Left renal pelvis (tissue), 4 donors: ENCODE results near the gene CTR9. TPM values are rescaled to one million over a fixed set of nuclear protein-coding genes. Genes with fewer than 3 reads are reported as not detected.

ENCODE experiments used
- DNase-seq, 4 donors: peaks; one replicate each; pipeline ENCODE4 v3.0.0-alpha.2; 2013; ENCODE audit warnings: low read depth in 4 of 4, low spot score in 3 of 4
- polyA plus RNA-seq, 4 donors: library from polyadenylated mRNA; unstranded; fragments of 120-200 nt; gene quantifications; one replicate each; pipeline ENCODE4 v1.2.1, GENCODE V29; 2013; ENCODE audit not compliant: insufficient read length in 4 of 4

Gene CTR9
- polyA plus RNA-seq, 4 donors, result 44.2 to 71.4 (median 67.7) TPM

- no peak for DNase-seq
Measured at GRCh38 chr11:10777806-10778205, 26.8 kb downstream of the CTR9 start.

- no peak for DNase-seq
Measured at GRCh38 chr11:10778217-10778970, 27.3 kb downstream of the CTR9 start.

GRCh38 chr11:10779086-10779485 lies 28.0 kb downstream of the CTR9 start:
- DNase-seq, result no peak

- no peak for DNase-seq
Measured at GRCh38 chr11:10780040-10780439, 29.0 kb downstream of the CTR9 start.

GRCh38 chr11:10784232-10785145 lies 33.4 kb downstream of the CTR9 start:
- DNase-seq, result no peak

- DNase-seq, result no peak
Measured at GRCh38 chr11:10785146-10785474, 34.1 kb downstream of the CTR9 start.

GRCh38 chr11:10786451-10786850 lies 35.4 kb downstream of the CTR9 start:
- no peak for DNase-seq

GRCh38 chr11:10792385-10793068 lies 41.5 kb downstream of the CTR9 start:
- DNase-seq, result peak in 3 of 4 donors; percentile 46 to 59 (median 50)

GRCh38 chr11:10793470-10794255 lies 42.6 kb downstream of the CTR9 start:
- no peak for DNase-seq

GRCh38 chr11:10796191-10796590 lies 45.1 kb downstream of the CTR9 start:
- no peak for DNase-seq

GRCh38 chr11:10797001-10797400 lies 46.0 kb downstream of the CTR9 start:
- DNase-seq, result no peak

- no peak for DNase-seq
Measured at GRCh38 chr11:10797531-10797930, 46.5 kb downstream of the CTR9 start.

GRCh38 chr11:10798330-10798928 lies 47.4 kb downstream of the CTR9 start:
- DNase-seq, result no peak

- no peak for DNase-seq
Measured at GRCh38 chr11:10800292-10800691, 49.2 kb downstream of the CTR9 start.

- no peak for DNase-seq
Measured at GRCh38 chr11:10803676-10804075, 52.6 kb downstream of the CTR9 start.

GRCh38 chr11:10805741-10806140 lies 54.7 kb downstream of the CTR9 start:
- no peak for DNase-seq

- DNase-seq, result no peak
Measured at GRCh38 chr11:10806206-10806605, 55.2 kb downstream of the CTR9 start.

- DNase-seq, result peak in 3 of 4 donors; percentile 21 to 48 (median 35)
Measured at GRCh38 chr11:10807493-10808234, 56.6 kb downstream of the CTR9 start.

GRCh38 chr11:10808235-10808552 lies 57.1 kb downstream of the CTR9 start:
- peak in 1 of 4 donors; percentile 22 for DNase-seq
